Mesodermal cell (in vitro differentiated cells): ENCODE measurements around the gene MRPL4. TPM values are rescaled to one million over a fixed set of nuclear protein-coding genes. Genes with fewer than 3 reads are reported as not detected.

Experiments used
- H3K27ac ChIP-seq: 2 replicates; pipeline ENCODE4 v1.7.0; 2013; ENCODE audit warnings: mild to moderate bottlenecking, low read depth, low read length, moderate library complexity; ENCODE audit not compliant: severe bottlenecking
- H3K36me3 ChIP-seq: 2 replicates; pipeline ENCODE4 v1.7.1; 2013; ENCODE audit warnings: mild to moderate bottlenecking, low read length, moderate library complexity; ENCODE audit not compliant: control insufficient read depth, insufficient read depth
- H3K4me1 ChIP-seq: one replicate; pipeline ENCODE4 v1.7.1; 2013; ENCODE audit warnings: mild to moderate bottlenecking, low read length; ENCODE audit not compliant: insufficient read depth, control insufficient read depth, poor library complexity, severe bottlenecking
- H3K4me3 ChIP-seq: 2 replicates; pipeline ENCODE4 v1.7.0; 2013; ENCODE audit warnings: low read length, control low read depth, mild to moderate bottlenecking; ENCODE audit not compliant: insufficient read depth, poor library complexity, severe bottlenecking; ENCODE audit errors: extremely low read depth
- H3K9me3 ChIP-seq: 2 replicates; pipeline ENCODE4 v1.7.1; 2013; ENCODE audit warnings: mild to moderate bottlenecking, low read length, moderate library complexity; ENCODE audit not compliant: control insufficient read depth
- WGBS, 2 experiments: methylation state at CpG; one replicate each; pipeline ENCODE4 v1.1.5; 2013; ENCODE audit warnings: missing lambda C conversion rate in 2 of 2; ENCODE audit not compliant: insufficient coverage in 2 of 2; 5-methylcytosine and 5-hydroxymethylcytosine counted together
- polyA plus RNA-seq, 2 experiments: library from polyadenylated mRNA; stranded (reverse); fragments of 50-300 nt; gene quantifications; one replicate each; pipeline ENCODE4 v1.2.3, GENCODE V29; 2013

MRPL4 gene
- polyA plus RNA-seq (2013, experiment 1 of 2) = 51.7 TPM
- polyA plus RNA-seq (2013, experiment 2 of 2) = 46.7 TPM

DNA sequence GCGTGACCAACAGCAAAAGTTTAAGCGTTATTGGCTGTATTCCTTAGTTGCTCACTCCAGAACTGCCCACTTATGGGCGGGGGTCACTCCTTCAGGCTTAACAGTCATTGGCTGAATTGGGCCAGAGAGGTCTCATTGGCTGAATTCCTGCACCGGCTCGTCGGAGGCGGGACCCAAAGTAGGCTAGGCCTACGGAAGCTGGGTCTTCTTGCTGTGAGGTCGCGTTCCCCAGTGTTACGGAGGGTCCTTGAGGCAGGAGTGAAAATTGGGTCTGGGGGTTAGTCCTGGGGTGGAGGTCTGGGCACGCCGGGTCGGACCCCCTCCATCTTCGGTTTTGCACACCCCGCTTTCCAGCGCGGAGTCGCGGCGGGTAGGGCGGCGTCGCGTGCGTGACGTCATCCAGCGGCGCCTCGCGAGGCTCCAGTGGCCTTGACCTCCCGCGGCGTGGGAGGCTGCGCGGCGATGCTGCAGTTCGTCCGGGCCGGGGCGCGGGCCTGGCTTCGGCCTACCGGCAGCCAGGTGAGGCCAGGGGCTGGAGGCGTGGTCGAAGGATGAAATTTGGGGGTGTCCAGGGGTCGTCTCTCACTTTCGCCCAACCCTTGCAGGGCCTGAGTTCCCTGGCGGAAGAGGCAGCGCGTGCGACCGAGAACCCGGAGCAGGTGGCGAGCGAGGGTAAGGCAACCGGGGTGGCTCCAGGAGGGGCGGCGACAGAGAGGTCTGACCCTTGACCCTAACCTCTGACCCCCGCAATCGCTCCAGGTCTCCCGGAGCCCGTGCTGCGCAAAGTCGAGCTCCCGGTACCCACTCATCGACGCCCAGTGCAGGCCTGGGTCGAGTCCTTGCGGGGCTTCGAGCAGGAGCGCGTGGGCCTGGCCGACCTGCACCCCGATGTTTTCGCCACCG lies at the start of gene MRPL4:
TSS of gene MRPL4 (plus strand) at position 423 of the 903 bp plus-strand sequence. CDS start at position 463, 40 bp downstream.
- Histone ChIP-seq H3K36me3 (peaks cover 27% of the 10 kb centered on the region), H3K9me3 (no peaks in the 10 kb centered on the region), H3K4me1 (peaks cover 3% of the 10 kb centered on the region), H3K4me3 (peak within 1 kb of the TSS; percentile 87), H3K27ac (peak within 1 kb of the TSS; percentile 57)
- 0 to 1% methylated on average over 69 to 75 of the region's 77 CpGs for WGBS, 2 experiments

DNA sequence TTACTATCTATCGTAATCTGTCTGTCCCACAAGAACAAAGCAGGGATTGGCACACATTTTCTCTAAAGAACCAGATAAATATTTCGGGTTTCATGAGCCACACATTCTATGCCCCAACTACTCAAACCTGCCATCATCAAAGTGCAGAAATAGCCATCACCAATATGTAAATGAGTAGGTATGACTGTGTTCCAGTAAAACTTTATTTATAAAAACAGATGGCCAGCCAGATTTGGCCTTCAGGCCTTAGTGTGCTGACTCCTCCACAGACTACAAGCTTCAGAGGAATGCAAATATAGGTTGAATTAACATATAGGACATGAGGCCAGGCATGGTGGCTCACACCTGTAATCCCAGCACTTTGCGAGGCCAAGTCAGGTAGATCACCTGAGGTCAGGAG lies 48.3 kb upstream of the MRPL4 start:
- Histone ChIP-seq H3K27ac (no peak overlapping the region), H3K4me3 (no peak overlapping the region), H3K36me3 (no peaks in the 10 kb centered on the region), H3K9me3 (no peaks in the 10 kb centered on the region), H3K4me1 (peaks cover 4% of the 10 kb centered on the region)
- 90 to 100% methylated on average over 2 of the region's 3 CpGs for WGBS, 2 experiments

DNA sequence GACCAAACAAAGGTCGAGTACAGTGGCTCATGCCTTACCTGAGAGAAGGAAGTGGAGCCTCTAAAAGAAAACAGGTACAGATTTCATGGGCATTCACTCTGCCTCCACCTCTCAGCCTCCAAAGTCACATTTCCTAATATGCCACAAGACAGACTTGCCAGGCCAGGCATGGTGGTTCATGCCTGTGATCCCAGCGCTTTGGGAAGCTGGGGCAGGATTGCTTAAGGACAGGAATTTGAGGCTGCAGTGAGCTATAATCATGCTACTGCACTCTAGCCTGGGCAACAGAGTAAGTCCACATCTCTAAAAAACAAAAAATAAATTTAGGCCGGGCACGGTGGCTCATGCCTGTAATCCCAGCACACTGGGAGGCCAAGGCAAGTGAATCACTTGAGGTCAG lies 46.4 kb upstream of the MRPL4 start:
- no peaks in the 10 kb centered on the region for H3K9me3 ChIP-seq
- no peaks in the 10 kb centered on the region for H3K36me3 ChIP-seq
- 89 to 92% methylated on average over 4 of the region's 4 CpGs for WGBS, 2 experiments
- H3K27ac ChIP-seq = peak overlapping the region; percentile 45
- no peak overlapping the region for H3K4me3 ChIP-seq
- peaks cover 4% of the 10 kb centered on the region for H3K4me1 ChIP-seq

DNA sequence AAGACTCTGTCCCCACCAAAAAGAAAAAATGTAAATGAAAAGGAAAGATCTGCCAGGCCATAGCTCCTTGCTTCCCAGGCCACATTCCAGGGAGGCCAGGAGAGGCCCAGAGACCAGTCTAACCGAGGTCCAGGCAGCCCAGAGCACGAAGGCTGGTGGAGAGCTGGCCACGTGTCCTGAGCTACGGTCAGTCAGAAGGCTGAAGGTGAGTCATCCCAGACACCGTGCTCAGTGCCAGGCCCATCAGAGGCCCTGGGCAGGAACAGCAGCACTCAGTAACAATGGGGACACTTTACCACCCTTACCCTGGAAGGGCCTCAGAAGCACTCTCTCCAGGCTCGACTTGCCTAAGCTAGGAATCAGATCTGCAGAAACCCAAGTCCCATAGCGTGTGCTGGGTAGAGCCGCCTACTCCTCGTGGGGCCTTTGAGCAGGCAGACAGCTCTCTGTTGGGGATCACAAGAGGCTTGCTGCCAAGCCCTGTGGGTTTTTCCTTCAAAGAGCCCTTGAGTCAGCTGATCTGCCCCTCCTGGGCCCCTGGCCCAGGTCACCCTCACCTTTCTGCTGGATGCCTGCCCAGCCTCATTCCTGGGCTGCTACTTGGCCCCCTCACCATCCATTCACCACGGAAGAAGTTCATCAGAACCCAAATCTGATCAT lies 45.7 kb upstream of the MRPL4 start:
- WGBS, 2 experiments = 84 to 90% methylated on average over 10 of the region's 10 CpGs
- Histone ChIP-seq H3K4me1 (peaks cover 4% of the 10 kb centered on the region), H3K27ac (peak overlapping the region; percentile 45), H3K4me3 (no peak overlapping the region), H3K9me3 (no peaks in the 10 kb centered on the region), H3K36me3 (no peaks in the 10 kb centered on the region)

DNA sequence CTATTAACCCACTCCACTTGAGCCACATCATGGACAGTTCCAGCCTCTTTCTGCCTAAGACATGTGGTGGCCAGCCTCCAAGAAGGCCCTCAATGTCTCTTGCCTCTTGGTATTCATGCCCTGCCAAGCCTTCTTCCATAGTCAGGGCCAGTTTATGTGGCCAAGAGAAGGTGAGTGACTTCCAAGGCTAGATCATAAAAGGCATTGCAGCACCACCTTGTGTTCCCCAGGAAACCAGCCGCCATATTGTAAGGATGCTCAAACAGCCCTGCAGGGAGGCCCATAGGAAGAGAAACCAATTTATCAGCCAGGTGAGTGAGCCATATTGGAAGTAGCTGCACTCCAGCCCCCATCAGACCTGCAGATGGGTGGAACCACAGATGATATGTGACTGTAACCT lies 45.0 kb upstream of the MRPL4 start:
- Histone ChIP-seq H3K27ac (no peak overlapping the region), H3K36me3 (no peaks in the 10 kb centered on the region), H3K9me3 (no peaks in the 10 kb centered on the region), H3K4me1 (peaks cover 4% of the 10 kb centered on the region), H3K4me3 (no peak overlapping the region)
- WGBS, 2 experiments = 78 to 89% methylated on average over 1 of the region's 1 CpG

DNA sequence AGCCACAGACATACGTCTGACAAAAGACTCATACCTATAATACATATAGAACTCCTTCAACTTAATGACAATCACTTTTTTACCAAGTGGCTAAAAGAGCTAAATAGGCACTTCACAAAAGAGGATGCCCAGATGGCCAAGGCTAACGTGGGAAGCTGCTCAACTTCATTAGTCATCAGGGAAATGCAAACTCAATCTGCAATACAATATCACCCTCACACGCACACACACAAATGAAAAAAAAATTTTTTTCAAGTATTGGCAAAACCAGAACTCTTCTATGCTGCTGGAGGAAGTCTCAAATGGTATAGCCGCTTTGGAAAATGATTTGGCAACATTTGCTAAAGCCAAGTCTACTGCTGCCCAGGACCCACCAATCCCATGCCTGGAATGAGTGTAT lies 42.7 kb upstream of the MRPL4 start:
- Histone ChIP-seq H3K9me3 (no peaks in the 10 kb centered on the region), H3K4me1 (peaks cover 4% of the 10 kb centered on the region), H3K27ac (no peak overlapping the region), H3K36me3 (no peaks in the 10 kb centered on the region), H3K4me3 (no peak overlapping the region)
- 66 to 67% methylated on average over 1 to 3 of the region's 4 CpGs for WGBS, 2 experiments

DNA sequence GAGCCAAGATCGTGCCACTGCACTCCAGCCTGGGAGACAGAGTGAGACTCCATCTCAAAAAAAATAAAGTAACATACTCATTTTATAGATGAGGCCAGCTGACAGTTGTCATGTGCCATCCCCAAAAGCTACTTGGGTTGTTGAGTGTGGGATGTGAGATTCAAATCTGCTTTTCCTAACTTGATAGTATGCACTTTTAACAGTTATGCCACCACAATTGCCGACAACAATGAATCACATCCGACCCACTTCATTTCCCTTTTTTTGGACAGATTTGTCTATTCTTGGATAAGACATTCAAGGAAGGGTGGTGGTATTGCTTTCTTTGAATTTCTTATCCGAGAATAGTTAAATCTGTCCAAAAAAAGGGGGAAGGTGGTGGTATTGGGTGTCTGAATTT lies 41.0 kb upstream of the MRPL4 start:
- Histone ChIP-seq H3K4me1 (peaks cover 3% of the 10 kb centered on the region), H3K4me3 (no peak overlapping the region), H3K36me3 (no peaks in the 10 kb centered on the region), H3K9me3 (no peaks in the 10 kb centered on the region), H3K27ac (no peak overlapping the region)
- WGBS, 2 experiments = 100% methylated on average over 1 to 3 of the region's 4 CpGs

DNA sequence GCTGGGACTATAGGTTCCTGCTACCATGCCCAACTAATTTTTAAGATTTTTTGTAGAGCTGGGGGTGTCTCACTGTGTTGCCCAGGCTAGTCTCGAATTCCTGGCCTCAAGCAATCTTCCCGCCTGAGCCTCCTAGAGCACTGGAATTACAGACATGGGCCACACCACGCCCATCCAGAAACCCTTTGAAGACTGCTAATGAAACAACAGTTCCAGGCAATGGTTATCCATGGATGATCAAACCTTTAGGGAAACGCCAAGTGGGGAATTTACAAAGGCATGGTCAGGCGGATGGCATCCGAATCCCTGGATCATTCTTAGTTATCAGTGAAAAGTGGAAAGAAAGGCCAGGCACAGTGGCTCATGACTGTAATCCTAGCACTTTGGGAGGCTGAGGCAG lies 40.3 kb upstream of the MRPL4 start:
- Histone ChIP-seq H3K9me3 (no peaks in the 10 kb centered on the region), H3K4me3 (no peak overlapping the region), H3K27ac (no peak overlapping the region), H3K4me1 (no peaks in the 10 kb centered on the region), H3K36me3 (no peaks in the 10 kb centered on the region)
- WGBS, 2 experiments = 94 to 96% methylated on average over 5 to 6 of the region's 6 CpGs

DNA sequence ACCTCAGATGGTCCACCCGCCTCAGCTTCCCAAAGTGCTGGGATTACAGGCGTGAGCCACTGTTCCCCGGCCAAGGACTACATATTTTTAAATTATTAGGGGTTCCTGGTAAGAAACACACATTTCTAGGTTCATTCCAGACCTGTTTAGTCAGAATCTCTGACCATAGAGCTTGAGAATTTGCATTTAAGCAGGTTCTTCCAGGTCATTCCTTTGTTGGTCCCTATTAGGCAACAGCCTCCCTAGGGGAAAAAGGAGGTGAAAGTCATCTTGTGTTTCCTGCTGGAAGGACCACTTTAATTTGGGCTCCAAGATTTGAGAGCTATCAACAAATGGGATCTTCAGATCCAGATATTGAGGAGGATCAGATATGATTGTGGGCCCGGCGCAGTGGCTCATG lies 37.2 kb upstream of the MRPL4 start:
- H3K36me3 ChIP-seq = no peaks in the 10 kb centered on the region
- H3K4me1 ChIP-seq = no peaks in the 10 kb centered on the region

DNA sequence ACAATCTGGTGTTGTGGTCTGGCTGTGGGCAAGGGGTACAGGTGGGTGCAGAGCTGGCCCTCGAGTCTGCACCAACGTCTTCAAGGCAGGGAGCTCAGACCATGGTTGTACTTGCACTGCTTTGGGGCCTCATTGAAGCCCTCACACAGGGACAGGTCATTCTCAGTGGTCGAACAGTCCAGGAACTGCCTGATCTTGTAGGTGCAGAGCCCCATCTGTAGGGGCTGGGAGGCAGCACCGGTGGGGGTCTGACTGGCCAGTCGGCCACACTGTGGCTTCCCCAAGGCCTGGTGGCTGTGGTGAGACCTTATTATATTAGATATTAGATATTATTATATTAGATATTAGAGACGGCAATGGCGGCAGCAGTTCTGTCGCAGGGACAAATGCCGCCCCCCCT lies 34.9 kb upstream of the MRPL4 start:
- no peaks in the 10 kb centered on the region for H3K9me3 ChIP-seq
- 78 to 94% methylated on average over 5 of the region's 9 CpGs for WGBS, 2 experiments
- H3K27ac ChIP-seq = no peak overlapping the region
- no peaks in the 10 kb centered on the region for H3K36me3 ChIP-seq
- no peak overlapping the region for H3K4me3 ChIP-seq
- H3K4me1 ChIP-seq = no peaks in the 10 kb centered on the region

More for the DNA sequence above, 37.2 kb upstream of the MRPL4 start:
- no peak overlapping the region for H3K4me3 ChIP-seq
- 70 to 72% methylated on average over 3 of the region's 5 CpGs for WGBS, 2 experiments
- H3K9me3 ChIP-seq = no peaks in the 10 kb centered on the region
- no peak overlapping the region for H3K27ac ChIP-seq

DNA sequence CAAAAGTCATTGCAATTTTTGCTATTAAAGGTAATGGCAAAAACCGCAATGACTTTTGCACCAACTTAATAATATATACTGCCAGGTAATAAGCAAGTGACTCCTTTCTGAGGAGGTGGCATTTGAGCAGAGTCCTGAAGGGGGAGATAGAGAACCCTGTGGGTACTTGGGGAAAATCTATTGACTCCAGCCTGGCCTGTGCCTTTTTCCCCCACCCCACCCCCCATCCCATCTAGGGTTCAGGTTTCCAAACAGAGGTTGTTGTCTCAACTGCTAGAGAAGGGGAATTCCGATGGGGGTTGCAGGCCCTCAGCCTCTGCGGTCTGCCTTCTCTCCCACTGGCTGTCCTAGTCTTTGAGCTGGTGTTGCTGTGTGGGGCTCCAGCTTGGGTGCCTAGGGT lies 32.3 kb upstream of the MRPL4 start:
- no peak overlapping the region for H3K4me3 ChIP-seq
- no peaks in the 10 kb centered on the region for H3K9me3 ChIP-seq
- H3K36me3 ChIP-seq = peaks cover 6% of the 10 kb centered on the region
- H3K27ac ChIP-seq = no peak overlapping the region
- no peaks in the 10 kb centered on the region for H3K4me1 ChIP-seq
- 72% methylated on average over 2 of the region's 3 CpGs; no CpG with 5 or more reads in 1 of the 2 experiments for WGBS, 2 experiments
